Measurements from ENCODE around the gene EGR1. TPM values are rescaled to one million over a fixed set of nuclear protein-coding genes. Genes with fewer than 3 reads are reported as not detected.
A peak's percentile ranks its signal among the peaks of the same experiment; 100 is the strongest.

EGR1 gene
- 10 to 100 TPM; 18.0 to 22.9 TPM for total RNA-seq
- polyA plus RNA-seq (ENCODE audit: insufficient read length in 2 of 2), result 10 to 100 TPM; 29.1 to 93.2 TPM
- long read RNA-seq, donor 1, transcript EGR1-201 (2 exons, 3,138 nt), result major isoform, 46 of 46 reads
- long read RNA-seq, donor 1, partial matches to known transcripts, result 0 of 46 reads
- long read RNA-seq, donor 1, other reads (novel, unspliced or antisense), result 0 of 46 reads
- long read RNA-seq, donor 2, transcript EGR1-201 (2 exons, 3,138 nt), result major isoform, 12 of 12 reads
- long read RNA-seq, donor 2, partial matches to known transcripts, result 0 of 12 reads
- long read RNA-seq, donor 2, other reads (novel, unspliced or antisense), result 0 of 12 reads
- long read RNA-seq, donor 3, transcript EGR1-201 (2 exons, 3,138 nt), result major isoform, 26 of 26 reads
- long read RNA-seq, donor 3, partial matches to known transcripts, result 0 of 26 reads
- long read RNA-seq, donor 3, other reads (novel, unspliced or antisense), result 0 of 26 reads
- long read RNA-seq, donor 4, transcript EGR1-201 (2 exons, 3,138 nt), result major isoform, 82 of 82 reads
- long read RNA-seq, donor 4, partial matches to known transcripts, result 0 of 82 reads
- long read RNA-seq, donor 4, other reads (novel, unspliced or antisense), result 0 of 82 reads

DNA sequence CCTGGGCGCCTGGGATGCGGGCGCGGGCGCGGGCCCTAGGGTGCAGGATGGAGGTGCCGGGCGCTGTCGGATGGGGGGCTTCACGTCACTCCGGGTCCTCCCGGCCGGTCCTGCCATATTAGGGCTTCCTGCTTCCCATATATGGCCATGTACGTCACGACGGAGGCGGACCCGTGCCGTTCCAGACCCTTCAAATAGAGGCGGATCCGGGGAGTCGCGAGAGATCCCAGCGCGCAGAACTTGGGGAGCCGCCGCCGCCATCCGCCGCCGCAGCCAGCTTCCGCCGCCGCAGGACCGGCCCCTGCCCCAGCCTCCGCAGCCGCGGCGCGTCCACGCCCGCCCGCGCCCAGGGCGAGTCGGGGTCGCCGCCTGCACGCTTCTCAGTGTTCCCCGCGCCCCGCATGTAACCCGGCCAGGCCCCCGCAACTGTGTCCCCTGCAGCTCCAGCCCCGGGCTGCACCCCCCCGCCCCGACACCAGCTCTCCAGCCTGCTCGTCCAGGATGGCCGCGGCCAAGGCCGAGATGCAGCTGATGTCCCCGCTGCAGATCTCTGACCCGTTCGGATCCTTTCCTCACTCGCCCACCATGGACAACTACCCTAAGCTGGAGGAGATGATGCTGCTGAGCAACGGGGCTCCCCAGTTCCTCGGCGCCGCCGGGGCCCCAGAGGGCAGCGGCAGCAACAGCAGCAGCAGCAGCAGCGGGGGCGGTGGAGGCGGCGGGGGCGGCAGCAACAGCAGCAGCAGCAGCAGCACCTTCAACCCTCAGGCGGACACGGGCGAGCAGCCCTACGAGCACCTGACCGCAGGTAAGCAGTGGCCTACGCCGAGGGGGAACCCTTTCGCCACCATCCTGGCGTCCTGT, at the start of gene EGR1:
TSS of gene EGR1 (plus strand) at position 219 of the 864 bp plus-strand sequence. CDS start at position 502, 283 bp downstream.
- under 1% methylated on average over 85 of the region's 85 CpGs for WGBS (ENCODE audit: insufficient coverage)
- Histone ChIP-seq H3K9me3 (ENCODE audit: control insufficient read depth, insufficient read depth, low read length) (no peaks in the 10 kb centered on the region), H3K4me3 (ENCODE audit: low read depth, low read length) (peak within 1 kb of the TSS; percentile 81), H3K36me3 (ENCODE audit: control insufficient read depth, insufficient read depth, low read length) (peaks cover 13% of the 10 kb centered on the region), H3K4me1 (ENCODE audit: control insufficient read depth, insufficient read depth, low read length) (peaks cover 41% of the 10 kb centered on the region), H3K27me3 (ENCODE audit: control insufficient read depth, insufficient read depth, low read length) (peaks cover 20% of the 10 kb centered on the region), H3K27ac (ENCODE audit: low read depth, low read length) (peak within 1 kb of the TSS; percentile 98)
- peak; percentile 82 to 98 (median 92) for DNase-seq (ENCODE audit: low read depth in 4 of 6, low spot score in 6 of 6)

DNA sequence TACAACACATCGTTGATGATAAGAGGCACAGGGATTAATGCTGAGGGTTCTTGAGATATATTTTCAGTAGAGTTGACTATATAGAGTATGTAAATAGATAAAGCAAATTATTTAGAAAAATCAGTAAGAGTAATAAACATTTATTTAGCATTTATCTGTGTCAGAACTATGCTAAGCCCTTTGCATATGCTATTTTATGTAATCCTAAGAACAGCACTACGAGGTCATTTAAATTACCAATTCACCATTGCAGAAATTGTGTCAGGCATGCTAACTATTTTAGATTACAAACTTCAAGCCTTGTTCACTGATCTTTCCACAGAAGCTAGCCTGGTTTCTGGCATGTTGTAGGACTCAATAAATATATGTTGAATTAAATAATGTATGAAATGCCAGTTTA, 46.8 kb upstream of the EGR1 start:
- Histone ChIP-seq H3K9me3 (ENCODE audit: control insufficient read depth, insufficient read depth, low read length) (no peaks in the 10 kb centered on the region), H3K4me3 (ENCODE audit: low read depth, low read length) (no peak overlapping the region), H3K4me1 (ENCODE audit: control insufficient read depth, insufficient read depth, low read length) (no peaks in the 10 kb centered on the region), H3K27me3 (ENCODE audit: control insufficient read depth, insufficient read depth, low read length) (no peaks in the 10 kb centered on the region), H3K27ac (ENCODE audit: low read depth, low read length) (no peak overlapping the region), H3K36me3 (ENCODE audit: control insufficient read depth, insufficient read depth, low read length) (peaks cover 67% of the 10 kb centered on the region)
- DNase-seq (ENCODE audit: low read depth in 4 of 6, low spot score in 6 of 6), result no peak
- WGBS (ENCODE audit: insufficient coverage), result no CpG with 5 or more reads among the region's 2 CpGs

DNA sequence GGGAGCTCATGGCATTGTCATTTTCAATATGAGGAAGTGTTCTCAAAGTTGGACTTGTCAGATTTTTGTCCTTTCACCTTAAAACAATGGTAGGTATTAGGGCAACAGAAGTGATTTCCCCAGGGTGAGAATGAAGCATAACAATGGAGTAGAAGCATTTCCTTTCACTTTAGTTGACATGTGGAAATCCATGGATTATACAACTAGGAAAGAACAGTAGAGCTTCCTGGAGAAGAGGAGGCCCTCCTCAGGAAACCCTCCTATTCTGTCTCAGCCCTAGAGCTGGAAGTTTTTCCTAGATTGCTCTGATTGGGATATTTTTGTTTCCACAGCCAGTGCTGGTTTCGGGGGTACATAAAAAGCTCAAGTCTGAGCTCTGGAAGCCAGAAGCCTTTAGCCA, 40.2 kb upstream of the EGR1 start:
- H3K4me1 ChIP-seq (ENCODE audit: control insufficient read depth, insufficient read depth, low read length), result no peaks in the 10 kb centered on the region
- 93% methylated on average over 1 of the region's 1 CpG for WGBS (ENCODE audit: insufficient coverage)
- H3K9me3 ChIP-seq (ENCODE audit: control insufficient read depth, insufficient read depth, low read length), result no peaks in the 10 kb centered on the region
- peaks cover 68% of the 10 kb centered on the region for H3K36me3 ChIP-seq (ENCODE audit: control insufficient read depth, insufficient read depth, low read length)
- DNase-seq (ENCODE audit: low read depth in 4 of 6, low spot score in 6 of 6), result no peak
- H3K4me3 ChIP-seq (ENCODE audit: low read depth, low read length), result no peak overlapping the region
- no peak overlapping the region for H3K27ac ChIP-seq (ENCODE audit: low read depth, low read length)
- no peaks in the 10 kb centered on the region for H3K27me3 ChIP-seq (ENCODE audit: control insufficient read depth, insufficient read depth, low read length)

DNA sequence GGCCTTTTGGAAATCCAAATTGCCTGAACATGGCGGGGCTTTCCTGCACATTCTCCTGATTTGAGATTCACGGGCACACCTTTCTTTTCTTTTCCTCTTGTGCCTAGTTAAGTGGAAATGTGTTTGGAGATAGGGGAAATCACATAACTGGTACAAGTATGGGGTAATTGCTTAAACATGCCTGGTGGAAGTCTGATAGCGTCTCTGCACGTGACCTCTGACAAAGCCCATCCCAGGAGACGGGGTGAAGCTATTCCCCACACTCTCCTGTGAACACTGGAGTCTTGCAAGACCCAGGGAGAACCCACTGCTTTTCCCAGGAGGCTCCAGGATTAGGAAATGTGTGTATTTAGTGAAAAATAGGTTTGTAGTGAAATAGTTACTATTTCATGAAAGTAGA, 29.3 kb upstream of the EGR1 start:
- no peak overlapping the region for H3K4me3 ChIP-seq (ENCODE audit: low read depth, low read length)
- peaks cover 53% of the 10 kb centered on the region for H3K36me3 ChIP-seq (ENCODE audit: control insufficient read depth, insufficient read depth, low read length)
- DNase-seq (ENCODE audit: low read depth in 4 of 6, low spot score in 6 of 6), result no peak
- H3K9me3 ChIP-seq (ENCODE audit: control insufficient read depth, insufficient read depth, low read length), result no peaks in the 10 kb centered on the region
- peaks cover 28% of the 10 kb centered on the region for H3K4me1 ChIP-seq (ENCODE audit: control insufficient read depth, insufficient read depth, low read length)
- H3K27ac ChIP-seq (ENCODE audit: low read depth, low read length), result no peak overlapping the region
- WGBS (ENCODE audit: insufficient coverage), result no CpG with 5 or more reads among the region's 5 CpGs
- no peaks in the 10 kb centered on the region for H3K27me3 ChIP-seq (ENCODE audit: control insufficient read depth, insufficient read depth, low read length)

DNA sequence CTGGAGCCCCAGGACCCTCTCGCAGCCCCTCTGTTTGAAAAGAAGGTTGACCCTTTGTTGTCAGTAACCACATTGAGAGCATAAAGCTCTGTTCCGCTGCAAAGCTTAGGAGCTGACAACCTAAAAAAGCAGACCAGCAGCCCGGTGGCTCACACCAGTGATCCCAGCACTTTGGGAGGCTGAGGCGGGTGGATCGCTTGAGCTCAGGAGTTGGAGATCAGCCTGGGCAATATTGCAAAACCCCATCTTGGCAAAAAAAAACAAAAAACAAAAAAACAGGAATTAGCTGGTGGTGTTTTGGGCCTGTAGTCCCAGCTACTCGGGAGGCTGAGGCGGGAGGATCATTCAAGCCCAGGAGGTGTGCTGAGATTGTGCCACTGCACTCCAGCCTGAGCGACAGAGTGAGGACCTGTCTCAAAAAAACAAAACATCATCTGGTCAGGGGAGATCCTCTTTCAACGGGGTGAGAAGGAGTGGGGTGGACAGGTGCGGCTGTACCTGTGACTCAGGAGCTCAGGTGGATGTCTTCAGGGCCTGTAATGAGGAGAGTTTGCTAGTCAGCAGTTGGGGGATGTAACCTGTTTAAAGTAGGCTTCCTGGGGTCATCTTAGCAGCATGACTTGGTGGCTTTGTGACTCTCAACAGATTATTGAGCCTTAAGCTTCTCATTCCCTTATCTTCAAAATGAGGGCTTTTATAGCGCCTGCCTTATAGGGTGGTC, 27.1 kb upstream of the EGR1 start:
- Histone ChIP-seq H3K36me3 (ENCODE audit: control insufficient read depth, insufficient read depth, low read length) (peaks cover 50% of the 10 kb centered on the region), H3K4me1 (ENCODE audit: control insufficient read depth, insufficient read depth, low read length) (peaks cover 31% of the 10 kb centered on the region), H3K27me3 (ENCODE audit: control insufficient read depth, insufficient read depth, low read length) (no peaks in the 10 kb centered on the region), H3K9me3 (ENCODE audit: control insufficient read depth, insufficient read depth, low read length) (no peaks in the 10 kb centered on the region), H3K4me3 (ENCODE audit: low read depth, low read length) (peak overlapping the region; percentile 50), H3K27ac (ENCODE audit: low read depth, low read length) (peak overlapping the region; percentile 67)
- 61% methylated on average over 8 of the region's 11 CpGs for WGBS (ENCODE audit: insufficient coverage)
- no peak for DNase-seq (ENCODE audit: low read depth in 4 of 6, low spot score in 6 of 6)

DNA sequence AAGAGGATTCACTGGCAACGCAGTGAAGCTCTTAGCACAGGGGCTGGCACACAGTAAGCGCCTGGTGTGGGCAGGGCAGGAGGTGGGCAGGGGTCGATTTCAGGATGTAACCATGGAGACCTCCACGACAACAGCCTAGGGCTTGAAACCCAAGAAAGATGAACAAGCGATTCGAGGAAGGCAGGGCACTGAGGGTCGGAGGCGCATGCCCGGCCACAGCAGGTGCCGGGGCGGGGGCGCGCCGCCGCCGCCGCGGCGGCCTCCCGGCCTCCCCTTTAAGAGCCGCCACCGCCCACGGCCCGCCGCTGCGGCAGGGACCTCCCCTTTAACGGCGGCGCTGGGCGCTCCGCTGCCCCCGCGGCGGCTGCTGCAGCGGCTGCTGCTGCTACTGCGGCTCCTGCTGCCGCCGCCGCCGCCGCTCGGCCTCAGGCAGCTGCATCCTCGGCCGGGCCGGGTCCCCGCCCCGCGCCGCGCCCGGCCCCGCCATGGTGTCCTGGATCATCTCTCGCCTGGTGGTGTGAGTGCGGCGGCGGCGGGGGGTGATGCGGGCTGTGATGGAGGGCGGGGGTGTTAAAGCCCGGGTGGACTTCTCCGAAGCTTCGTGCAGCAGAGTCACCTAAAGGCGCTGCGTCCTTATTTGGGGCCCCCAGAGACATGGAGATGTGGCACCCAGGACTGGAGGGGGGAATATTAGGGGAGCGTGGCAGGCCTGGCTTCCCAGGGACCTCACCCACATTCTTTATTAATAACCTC, 26.4 kb upstream of the EGR1 start, which contains the start of gene REEP2:
TSS of gene REEP2 (plus strand) at position 334 of the 753 bp plus-strand sequence. CDS start at position 486, 152 bp downstream.
- WGBS (ENCODE audit: insufficient coverage), result under 1% methylated on average over 64 of the region's 65 CpGs
- H3K27me3 ChIP-seq (ENCODE audit: control insufficient read depth, insufficient read depth, low read length), result no peaks in the 10 kb centered on the region
- peak in 3 of 6 donors; percentile 21 to 90 (median 88) for DNase-seq (ENCODE audit: low read depth in 4 of 6, low spot score in 6 of 6)
- peak within 1 kb of the TSS; percentile 65 for H3K4me3 ChIP-seq (ENCODE audit: low read depth, low read length)
- H3K4me1 ChIP-seq (ENCODE audit: control insufficient read depth, insufficient read depth, low read length), result peaks cover 31% of the 10 kb centered on the region
- peak within 1 kb of the TSS; percentile 82 for H3K27ac ChIP-seq (ENCODE audit: low read depth, low read length)
- H3K36me3 ChIP-seq (ENCODE audit: control insufficient read depth, insufficient read depth, low read length), result peaks cover 49% of the 10 kb centered on the region
- H3K9me3 ChIP-seq (ENCODE audit: control insufficient read depth, insufficient read depth, low read length), result no peaks in the 10 kb centered on the region

DNA sequence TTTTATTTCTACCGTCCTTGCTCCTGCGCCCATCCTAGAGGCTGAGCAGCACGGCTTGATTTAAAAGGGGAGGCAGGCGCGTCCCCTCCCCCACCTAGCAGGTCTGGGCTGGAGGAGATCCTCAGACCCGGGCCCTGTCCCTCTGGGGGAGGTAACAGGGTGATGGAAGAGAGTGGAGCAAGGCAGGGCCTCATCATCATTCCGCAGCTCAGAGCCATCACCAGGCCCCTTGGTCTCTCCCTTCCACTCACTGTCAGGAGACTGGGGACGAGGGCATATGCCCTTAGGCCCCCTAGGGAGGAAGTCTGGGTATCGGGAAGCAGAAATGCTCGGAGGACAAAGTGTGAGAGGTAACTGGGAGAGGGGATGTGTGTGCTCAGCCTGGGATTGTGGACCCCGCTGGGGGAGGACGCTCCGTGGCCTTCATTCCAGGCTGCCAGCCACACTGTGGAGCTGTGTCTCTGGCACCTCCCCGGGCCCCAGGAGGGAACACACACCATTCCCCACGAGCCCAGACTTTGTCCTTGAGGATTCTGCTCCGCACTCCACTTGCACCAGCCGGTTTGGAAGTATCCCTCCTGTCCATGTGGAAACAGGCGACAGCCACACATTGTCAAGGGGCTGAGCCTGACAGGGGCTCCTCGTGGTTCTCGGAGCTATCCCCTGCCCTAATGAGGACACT, 25.7 kb upstream of the EGR1 start:
- peak in 3 of 6 donors; percentile 33 to 74 (median 70) for DNase-seq (ENCODE audit: low read depth in 4 of 6, low spot score in 6 of 6)

More for the DNA sequence above, 25.7 kb upstream of the EGR1 start:
- peaks cover 31% of the 10 kb centered on the region for H3K4me1 ChIP-seq (ENCODE audit: control insufficient read depth, insufficient read depth, low read length)
- WGBS (ENCODE audit: insufficient coverage), result 5% methylated on average over 11 of the region's 20 CpGs
- no peaks in the 10 kb centered on the region for H3K27me3 ChIP-seq (ENCODE audit: control insufficient read depth, insufficient read depth, low read length)
- no peaks in the 10 kb centered on the region for H3K9me3 ChIP-seq (ENCODE audit: control insufficient read depth, insufficient read depth, low read length)
- H3K27ac ChIP-seq (ENCODE audit: low read depth, low read length), result peak overlapping the region; percentile 82
- peak overlapping the region; percentile 65 for H3K4me3 ChIP-seq (ENCODE audit: low read depth, low read length)
- peaks cover 50% of the 10 kb centered on the region for H3K36me3 ChIP-seq (ENCODE audit: control insufficient read depth, insufficient read depth, low read length)
